Activated CD4-positive, alpha-beta T cell treated with anti-CD3 and anti-CD28 coated beads for 24 hours (primary cell): ENCODE results near the gene LRP1B.

Experiments used
- DNase-seq, 2 donors: peaks; one replicate each; pipeline ENCODE4 v3.0.0-alpha.2; 2020; ENCODE audit warnings: low read depth in 2 of 2

Gene LRP1B

DNA sequence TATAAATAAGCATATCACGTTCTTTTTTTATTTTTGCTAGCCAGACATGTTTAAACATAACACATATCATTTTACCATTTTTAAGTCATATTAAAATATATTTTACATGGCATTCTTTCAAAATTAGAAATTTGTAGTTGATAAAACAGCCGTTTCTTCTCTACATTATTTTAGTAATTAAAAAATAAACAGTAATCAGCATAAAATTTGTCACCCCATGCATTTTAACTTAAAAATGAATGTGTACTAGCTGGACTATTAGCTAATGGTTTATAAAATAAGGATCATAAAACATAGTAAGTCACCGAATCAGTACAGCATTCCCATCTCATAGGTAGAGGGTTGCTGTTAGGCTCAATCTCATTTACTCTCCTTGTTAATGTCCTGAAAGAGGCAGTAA is 433.8 kb downstream of the LRP1B start:
- DNase-seq, result no peak

DNA sequence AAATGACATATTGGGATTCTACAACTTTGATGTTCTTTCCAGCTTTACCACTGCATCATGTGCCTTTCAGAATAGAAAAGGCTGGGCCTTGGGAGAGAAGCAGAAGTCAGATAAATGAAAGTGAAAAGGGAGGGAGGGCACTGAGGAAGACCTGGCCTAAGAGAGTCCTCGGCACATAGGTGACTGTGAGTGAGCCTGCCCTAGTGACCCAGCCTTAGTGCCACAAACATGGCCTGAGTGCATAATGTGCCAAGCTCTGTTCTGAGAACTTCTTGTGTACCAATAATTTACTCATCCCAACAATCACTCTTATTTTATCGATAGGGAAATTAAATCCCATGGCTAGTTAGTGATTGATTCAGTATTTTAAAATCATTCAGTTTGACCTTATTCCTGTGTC is 436.6 kb downstream of the LRP1B start:
- no peak for DNase-seq

DNA sequence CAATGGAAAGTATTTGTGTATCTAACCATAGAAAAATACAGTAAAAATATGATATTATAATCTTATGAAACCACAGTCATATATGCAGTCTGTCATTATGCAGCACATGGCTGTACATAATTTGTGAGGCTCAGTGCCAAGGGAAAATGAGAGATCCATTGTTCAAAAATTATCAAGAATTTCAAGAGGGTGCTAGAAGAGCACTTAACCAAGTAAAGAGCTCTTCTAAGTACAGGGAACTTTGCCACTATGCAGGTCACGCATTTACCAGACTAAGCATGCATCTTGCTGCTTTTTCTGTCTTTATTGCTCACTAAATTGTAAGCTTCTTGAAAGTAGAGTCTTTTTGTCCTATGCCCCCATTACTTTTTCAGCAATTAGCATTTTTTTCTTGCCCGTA is 438.0 kb downstream of the LRP1B start:
- DNase-seq, result no peak

DNA sequence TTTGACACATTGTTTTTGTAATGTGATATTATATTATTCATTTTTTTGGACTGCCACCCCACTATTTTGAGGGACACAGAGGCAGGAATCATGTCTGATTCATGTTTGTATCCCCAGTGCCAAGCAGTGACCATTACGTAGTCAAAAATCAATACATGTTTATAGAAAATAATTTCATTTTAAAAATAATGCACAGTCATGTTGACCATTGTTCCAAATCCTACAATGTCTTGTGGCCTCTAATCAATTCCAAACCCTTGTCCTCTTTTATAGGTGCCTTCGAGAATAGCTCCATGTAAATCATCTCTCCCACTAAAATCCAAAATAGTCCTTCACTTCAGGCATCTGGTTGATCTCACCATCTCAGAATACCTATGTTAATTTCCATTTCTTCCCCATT is 454.7 kb downstream of the LRP1B start:
- DNase-seq, result no peak

DNA sequence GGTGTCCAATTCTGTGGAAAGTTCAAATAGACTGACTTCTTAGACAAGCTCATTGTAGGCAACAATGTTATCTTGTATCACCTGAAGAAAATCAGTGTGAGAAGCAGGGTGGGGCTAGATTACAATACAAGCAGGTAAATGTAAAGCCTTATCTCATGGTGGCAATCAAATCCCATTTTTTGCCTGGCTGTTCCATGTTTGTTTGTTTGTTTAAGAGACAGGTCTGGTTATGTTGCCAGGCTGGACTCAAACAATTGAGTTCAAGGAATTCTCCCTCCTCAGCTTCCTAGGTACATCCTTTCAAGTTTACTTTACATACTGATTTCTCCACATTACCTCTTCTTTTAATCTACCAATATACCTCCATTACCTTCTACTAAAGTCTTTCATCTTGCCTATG is 464.6 kb downstream of the LRP1B start:
- no peak for DNase-seq

DNA sequence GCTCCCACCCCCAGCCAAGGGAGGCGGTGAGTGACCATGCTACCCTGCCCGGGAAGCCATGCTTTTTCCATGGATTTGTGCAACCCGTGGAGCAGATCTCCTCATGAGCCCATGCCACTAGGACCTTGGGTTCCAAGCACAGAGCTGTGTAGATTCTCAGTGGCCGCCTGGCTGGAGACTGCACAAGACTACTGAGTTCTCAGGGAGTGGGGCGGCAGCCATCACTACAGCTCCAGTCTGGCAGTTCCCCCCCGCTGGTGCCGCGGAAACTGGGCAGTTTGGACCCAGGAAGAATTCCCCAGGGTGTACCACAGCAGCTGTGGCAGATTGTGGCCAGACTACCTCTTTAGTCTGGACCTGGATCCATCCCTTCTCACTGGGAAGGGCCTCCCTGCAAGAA is 470.6 kb downstream of the LRP1B start:
- DNase-seq, result no peak

DNA sequence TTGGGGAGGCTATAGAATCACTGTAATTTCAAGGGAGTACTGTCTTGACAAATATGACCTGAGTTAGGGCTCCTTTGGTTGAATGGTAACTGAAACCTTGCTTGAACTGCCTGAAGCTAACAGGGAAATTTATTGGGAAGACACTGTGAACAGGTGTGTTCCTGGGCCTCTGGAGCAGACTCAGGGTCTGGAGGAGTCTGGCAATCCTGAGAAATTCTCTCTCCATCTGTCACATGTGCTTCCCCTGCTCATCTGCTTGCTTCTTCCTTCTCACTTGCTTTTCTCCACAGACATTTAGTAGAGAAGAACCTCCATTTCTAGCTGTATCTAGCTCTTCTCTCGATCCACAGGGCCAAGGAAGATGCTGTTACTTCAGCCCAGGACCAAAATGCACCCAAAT is 476.5 kb downstream of the LRP1B start:
- no peak for DNase-seq

DNA sequence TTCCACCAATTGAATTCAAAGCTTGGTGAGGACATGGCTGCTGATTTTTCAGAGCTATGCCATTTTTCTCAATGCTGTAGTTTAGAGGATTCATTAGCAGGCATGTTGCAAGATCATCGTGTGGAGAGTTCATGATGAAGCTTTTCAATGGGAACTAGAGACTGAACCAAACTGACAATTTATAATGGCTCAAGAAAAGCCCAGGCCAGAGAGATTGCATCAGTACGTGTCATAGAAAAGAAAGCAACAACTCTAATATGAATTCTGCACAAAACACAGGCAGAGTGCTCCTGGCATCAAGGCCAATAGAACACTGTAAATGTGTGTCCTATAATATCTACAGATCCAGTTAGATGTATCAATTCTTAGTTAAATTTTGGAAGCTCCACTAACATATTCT is 477.6 kb downstream of the LRP1B start:
- DNase-seq, result no peak

DNA sequence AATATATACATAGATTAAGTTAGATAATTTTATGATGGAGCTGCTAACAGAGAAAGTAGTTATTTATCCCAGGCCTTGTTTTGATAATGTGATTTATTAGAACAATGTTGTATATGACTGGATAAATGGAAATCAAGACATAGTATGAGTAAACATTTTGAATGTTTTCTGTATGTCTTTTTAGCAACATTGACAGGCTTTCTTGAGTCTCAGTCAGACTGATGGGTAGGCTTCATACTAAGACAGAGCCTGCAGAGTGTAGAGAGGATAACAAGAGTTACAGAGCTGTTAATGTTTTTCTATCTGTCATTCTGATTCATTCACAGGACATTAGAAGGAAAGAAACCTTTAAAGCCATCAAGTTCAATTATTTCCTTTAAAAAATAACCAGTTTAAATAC is 478.5 kb downstream of the LRP1B start:
- no peak for DNase-seq

DNA sequence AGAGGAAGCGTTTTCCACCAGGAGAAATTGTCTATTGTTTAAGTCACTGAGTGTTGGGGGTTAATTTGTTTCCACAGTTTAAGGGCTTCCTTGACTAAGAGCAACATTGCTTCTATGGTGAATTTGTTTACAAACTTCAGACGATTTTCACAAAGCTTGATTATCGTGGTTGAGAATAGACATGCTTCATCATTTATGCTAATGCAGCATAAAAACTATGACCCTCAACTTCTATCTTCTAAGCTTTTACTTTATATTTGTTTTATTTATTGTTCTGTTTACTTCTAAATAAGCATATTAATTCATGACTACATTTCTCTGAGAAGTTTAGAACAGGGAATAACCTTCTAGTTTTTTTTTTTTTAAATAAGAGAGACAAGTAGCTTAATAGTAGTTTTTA is 483.5 kb downstream of the LRP1B start:
- no peak for DNase-seq

DNA sequence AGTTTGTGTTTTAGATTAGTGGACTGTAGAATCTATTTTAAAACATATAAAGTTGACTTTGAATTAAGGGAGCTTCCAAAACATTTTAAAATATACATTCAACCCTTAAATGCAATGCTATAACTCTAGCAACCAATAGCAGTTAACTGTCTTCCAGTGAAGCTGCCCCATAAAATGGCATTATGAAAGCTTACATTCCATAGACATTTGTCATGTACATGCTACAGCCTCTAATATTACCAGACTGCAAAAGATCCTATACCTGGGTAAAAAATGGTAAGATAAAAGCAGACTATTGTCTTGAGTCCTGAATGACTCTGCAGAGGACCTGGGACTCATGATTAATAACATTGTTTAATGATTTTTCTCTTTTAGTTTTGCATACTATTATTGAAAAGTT is 489.4 kb downstream of the LRP1B start:
- DNase-seq, result no peak

DNA sequence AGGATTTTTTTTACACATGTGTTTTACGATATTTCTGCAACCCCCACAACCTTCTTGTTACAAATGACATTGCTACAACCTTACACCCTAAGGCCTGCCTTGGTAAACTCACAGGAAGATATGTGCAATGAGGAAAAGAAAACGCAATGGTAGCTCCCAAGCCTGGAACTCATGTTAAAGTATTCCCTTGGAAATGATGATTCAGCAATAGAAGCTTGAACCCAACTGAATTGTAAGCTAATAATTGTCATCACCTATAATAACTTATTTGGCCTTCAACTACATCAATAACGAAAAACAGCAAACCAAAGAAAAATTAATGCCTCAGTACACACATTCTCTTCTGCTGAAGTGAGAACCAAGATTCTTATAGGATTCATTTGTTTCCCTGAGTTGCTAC is 491.0 kb downstream of the LRP1B start:
- no peak for DNase-seq

DNA sequence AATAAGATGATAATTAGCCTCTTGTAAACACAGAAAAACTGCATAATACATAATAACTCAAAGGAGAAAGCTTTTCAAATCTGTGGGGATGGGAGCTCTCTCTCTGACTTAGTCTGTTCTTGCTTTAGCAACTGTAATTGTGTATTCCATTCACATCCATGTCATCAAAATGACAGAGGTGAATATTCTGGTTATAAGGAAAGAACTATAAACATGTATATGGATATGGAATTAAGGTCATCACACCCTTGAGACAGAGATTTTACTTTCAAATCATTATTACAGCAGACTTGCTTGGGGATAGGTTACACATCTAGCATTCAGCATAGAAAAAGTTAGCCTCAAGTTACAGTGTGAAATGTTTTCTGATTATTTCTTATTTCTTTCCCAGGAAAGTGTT is 497.7 kb downstream of the LRP1B start:
- no peak for DNase-seq

DNA sequence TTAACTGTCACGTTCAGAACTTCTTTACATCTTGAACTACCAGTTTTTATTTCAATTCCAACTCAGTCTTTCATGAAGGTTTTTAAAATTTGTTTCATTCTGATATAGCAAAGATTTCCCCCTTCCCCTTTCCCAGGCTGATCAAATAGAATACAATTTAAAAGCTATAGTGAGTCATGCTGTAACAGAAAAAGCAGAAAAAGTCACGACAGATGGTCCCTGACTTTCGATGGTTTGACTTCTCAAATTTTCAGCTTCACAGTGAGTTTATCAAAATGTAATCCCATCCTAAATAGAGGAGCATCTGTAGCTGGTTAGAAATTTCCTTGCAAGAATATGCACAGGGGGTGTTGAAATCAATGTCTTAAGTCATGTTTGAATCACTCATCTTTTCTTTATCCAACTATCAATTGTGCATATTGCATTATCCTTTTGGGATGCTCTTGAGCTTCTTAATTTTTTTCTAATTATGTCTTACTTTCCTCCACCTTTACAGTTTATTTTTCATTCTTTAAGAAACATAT is 500.3 kb downstream of the LRP1B start:
- no peak for DNase-seq

DNA sequence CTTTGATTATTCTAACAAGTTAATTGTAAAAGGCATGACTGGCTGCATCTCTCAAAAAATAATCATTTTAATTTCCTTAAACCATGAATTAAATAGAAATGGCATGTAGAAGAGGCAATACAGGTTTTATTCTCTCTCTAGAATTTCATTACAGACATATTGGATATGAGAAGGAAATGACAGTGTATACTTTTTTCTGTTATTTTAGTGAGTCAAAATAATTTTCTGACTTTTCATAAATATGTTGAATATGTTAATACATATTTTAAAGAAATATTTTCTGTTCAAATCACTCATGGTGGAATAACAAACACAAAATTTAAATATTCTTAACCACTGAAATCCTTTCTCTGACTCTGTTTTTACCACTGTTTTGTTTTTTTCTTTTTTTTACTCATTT is 510.4 kb downstream of the LRP1B start:
- DNase-seq, result no peak

DNA sequence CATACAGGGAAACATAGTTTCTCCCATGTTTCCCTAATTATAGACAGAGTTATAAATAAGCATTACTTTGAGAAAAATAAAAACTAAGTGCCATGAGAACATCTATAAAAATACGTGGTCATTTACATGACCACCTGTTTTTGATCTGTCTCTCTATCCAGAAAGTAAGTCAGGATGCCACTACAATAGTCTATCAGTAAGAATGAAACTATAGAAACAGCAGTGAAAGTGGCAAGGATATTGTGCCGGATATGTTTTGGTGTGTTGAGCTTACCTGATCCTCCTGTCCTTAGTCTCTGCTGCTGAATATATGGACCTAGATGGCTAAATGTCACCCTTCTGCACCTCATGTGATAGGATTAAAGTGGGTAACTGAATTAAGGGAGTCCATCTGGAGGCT is 512.4 kb downstream of the LRP1B start:
- no peak for DNase-seq

DNA sequence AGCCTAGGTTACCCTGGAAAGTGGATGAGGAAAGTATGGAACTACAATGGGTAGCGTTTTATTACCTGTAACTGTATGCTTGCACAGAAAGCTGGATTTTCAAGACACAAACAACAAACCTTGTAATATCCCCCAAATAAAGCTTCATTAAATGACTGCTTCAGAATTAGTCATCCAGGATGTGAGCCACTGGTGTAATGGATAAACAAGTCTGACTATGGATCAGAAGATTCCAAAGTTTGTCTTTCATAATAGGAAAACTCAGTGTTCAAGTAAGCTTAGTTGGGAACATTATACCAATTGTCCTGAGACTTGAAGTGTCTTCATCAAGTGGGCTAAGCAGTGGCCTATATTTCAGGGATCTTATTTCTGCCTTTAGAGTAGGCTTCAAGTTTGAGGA is 518.8 kb downstream of the LRP1B start:
- DNase-seq, result no peak

DNA sequence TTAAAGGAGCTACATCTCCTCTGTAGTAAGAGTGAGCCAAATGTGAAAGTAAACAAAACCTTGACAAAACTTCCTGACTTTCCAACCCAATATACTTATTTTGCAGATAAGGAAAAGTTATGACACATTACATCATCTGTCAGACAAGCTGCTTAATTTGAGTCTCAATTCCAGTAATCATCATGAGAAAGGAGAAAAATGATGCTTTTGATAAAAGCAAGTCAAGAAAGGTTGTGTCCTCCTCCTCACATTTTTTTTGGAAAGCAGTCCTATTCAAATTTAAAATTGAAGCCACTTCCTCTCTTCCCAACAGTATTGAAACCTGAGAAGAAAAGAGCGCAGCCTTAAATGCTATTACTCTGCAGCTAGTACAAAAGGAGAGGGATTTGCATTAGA is 519.6 kb downstream of the LRP1B start:
- no peak for DNase-seq

DNA sequence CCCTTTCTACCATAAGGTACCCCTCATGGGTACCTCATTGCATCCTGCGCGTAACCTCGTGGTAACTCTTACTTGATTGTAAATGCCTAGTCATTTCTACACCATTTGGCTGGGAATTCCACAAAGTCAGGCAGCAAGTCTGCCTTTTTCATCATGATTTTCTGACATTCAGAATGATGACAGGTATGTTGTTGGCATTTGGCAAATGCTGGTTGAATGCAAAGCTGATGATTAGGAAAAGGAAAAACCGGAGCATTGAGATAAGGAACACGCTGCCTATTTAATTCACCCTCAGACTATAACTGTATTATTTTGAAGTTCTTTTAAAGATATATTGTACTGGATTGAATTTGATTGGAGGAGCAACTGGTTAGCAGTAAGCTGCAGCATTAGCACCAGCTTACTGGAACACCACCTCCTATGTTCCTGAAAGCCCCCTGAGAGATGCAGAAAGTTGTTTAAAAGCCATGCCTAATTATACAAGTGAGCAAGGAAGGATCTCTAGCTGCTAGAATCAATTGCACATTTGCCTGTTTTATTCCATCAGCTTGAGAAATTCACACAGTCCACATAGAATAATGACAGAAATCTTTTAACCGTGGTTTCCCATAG is 520.1 kb downstream of the LRP1B start:
- DNase-seq, result no peak

DNA sequence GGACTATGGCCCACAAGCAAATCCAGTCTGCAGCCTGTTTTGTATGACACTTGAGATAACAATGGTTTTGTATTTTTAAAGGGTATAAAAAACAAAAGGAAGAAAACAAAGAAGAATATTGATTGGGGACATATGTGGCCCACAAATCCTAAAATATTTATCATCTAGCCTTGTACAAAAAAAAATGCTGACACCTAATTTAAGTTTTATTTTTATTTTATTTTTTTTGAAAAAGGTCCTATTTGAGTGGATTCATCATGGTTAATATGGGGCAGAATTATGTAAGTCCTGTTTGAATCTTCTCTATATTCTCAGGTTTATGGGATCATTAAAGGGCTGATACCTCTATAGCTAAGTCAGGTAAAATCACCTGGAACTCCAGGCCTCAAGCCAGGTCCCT is 525.7 kb downstream of the LRP1B start:
- no peak for DNase-seq

DNA sequence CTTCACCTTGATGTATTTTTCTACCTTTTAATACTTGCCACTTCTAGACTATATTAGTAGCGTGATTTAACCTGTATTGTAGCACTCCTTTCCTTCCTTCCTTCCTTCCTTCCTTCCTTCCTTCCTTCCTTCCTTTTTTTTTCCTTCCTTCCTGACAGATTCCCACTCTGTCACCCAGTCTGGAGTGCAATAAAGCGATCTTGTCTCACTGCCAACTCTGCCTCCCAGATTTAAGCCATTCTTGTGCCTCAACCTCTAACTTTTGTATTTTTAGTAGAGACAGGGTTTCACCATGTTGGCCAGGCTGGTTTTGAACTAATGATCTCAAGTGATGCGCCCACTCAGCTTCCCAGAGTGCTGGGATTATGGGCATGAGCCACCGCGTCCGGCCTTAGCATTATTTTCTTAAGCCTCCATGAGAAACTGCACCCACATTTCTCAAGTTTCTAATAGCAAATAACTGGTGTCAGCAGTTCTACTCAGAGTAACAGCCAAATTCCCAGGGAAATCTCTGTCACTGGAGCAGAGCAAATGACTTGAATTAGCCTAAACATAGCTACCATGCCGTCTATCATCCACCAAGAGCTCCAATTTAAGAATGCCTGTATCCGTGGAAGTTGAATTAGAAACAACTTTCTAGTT is 529.2 kb downstream of the LRP1B start:
- no peak for DNase-seq

DNA sequence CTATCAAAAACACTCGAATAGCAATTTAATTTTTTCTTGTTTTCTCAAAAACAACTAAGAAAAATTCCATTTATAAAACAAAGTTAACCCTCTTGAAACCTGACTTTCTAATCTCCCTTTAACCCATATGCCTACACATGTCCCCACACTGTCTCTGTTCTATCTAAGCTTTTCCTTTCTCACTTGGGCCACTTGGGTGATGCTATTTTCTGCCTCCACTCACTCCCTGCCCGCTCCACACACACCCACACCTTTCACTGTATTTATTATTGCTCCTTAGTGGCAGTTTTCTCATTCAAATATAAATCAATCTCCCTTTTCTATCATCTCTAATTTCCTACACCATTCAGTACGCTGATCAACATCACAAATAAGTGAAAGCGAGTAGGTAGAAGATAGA is 531.1 kb downstream of the LRP1B start:
- no peak for DNase-seq

DNA sequence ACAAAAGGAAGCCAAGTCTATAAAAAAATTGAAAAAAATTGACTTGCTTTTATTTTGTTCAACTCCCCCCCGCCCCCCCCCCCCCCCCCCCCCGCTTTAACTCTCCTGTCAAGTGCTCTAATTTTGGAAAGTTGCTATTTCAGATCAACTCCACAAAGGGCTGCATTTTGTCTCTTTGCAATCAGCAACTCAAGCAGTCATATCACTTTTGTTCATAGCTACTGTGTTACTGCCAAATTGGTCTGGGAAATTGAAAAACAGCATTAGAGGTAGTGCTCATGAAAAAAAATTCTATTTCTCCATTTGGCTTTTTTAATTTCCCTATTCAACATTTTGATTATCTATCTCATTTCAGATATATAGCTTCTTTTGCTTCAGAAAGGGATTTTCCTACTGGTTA is 531.8 kb downstream of the LRP1B start:
- no peak for DNase-seq

DNA sequence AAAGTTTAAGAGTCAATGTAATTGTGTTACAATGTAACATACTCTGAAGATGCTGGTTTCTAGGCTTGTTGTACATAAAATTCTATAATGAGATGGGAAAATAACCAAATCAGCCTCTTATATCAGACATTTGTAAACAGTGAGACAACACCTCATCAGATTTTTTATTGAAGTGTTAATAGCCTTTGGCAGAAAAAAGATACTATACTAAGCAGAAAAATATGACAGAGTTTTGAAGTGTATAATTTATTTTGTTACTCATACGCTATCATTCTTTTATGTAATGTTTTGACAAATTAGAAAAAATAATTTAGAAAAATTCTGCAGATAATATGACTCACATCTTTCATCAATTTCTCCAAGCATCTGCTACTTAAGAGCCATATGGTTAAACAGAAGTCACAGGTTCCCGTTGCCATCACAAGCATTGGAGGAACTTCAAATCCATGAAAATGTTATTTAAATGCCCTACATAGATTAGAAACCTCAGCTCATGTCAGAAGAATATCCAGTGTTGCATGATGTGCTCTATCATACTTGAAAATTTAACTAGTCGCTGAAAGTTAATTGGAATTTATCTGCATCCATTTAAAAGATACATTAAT is 535.4 kb downstream of the LRP1B start:
- no peak for DNase-seq
